SIG-M5 (cell line): ENCODE measurements around the gene BTBD9.

Source experiments
- DNase-seq: peaks from one replicate; lab custom pipeline; 2025; lab: John Stamatoyannopoulos, UW

The BTBD9 gene

DNA sequence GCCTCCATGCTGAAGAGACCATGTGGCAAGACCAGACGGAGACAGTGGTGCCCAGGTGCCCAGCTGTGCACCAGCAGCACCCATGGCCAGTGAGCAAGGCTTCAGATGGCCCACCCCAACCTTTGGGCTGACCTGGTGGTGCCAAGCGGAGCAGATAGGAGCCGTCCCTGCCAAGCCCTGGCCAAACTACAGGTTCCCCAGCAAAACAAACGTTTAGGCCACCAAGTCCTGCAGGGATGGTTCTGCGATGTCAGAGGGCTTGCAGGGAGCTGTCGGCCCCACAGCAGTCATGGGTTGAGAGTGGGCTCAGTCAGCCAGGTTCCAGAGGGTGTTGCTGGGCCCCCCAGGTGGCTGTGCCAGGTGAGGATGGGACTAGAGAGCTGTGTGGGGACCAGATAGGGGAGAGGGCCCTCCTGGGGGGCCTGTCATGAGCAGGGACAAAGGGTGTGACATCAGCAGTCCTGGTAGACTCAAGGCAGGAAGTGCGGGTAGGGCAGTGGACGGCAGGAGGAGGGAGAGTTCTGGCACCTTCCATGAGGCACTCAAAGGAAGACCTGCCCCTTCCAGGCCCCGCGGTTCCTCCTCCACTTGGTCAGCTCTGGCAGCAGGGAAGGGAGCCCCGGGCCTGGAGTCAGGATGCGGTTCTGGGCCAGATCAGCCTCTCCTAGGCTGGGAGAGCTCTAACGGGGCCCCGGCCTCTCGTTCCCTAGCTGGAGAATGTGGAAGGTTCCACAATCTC lies 477.8 kb downstream of the BTBD9 start:
- DNase-seq: no peak

DNA sequence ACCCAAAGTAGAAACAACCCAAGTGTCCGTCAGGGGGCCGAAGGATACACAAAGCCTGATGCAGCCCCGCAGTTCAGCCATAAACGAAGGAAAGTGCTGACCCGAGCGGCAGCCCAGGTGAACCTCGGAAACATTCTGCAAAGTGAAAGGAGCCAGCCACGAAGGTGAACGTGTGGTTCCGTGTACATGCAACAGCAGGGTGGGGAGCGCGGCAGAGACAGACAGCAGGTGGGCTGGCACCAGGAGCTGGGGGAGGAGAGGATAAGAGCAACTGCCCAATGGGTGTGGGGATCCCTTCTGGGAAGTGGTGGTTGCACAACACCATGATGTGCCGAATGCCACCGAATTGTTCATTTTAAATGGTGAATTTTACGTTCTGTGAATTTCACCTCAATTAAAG lies 478.4 kb downstream of the BTBD9 start:
- no peak for DNase-seq

DNA sequence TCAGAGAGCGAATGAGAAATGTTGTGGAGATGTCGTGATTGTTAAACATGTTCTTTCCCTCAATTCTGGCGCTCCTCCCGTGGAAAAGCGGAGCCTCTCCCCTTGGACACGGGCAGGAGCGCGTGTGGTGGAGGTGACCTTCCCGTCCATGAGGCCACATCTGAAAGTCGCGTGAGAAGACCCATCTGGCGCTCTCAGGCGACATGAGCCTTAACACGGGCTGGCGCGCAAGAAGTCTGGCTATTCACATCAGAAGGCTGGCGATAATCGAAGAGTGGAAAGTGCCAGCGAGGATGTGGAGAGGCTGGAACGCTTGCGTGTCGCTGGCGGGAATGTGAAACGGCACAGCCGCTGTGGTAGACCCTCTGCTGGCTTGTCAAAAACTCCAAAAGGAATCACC lies 478.9 kb downstream of the BTBD9 start:
- DNase-seq: no peak

DNA sequence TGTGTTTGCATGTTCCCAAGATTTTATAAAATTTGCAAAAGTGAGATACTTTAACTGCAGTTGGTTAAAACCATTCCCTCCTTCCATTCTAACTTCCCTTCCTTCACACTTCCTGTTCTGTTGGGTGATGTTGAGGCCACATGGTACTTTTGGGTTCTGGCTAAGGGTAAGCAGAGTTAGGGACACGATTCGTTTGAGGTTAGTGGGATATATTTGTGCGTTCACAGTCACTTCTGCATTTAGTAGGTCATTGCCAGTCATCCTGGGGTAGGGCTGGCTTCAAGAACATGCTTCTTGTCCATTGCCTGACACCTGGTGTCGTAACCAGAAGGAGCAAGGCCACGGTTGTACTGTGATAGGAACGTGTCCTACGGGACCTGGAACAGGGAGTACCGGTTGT lies 480.1 kb downstream of the BTBD9 start:
- no peak for DNase-seq

DNA sequence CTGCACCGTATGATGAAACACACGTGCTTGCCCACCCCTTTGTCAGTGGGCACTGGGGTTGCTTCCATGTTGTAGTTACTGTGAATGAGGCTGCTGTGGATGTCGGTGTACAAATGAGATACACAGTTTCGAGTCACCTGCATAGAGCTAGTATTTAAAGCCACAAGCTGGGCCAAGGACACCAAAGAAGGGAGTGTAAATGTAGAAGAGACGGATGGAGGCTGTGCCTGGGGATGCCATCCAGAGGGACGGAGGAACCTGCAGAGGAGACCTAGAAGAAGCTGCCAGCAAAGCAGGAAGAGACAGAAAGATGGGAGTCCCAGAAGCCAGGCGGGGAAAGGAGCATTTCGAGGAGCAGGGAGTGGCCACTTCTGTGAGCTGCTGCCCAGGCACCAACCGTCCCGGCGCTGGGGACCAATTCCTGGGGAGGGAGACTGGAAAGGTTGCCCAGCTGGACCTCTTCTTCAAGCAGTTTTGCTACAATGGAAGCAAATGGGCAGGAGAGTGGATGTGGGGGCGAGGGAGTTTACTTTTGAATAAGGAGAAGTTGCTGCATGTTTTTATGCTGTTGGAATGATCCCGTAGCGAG lies 480.9 kb downstream of the BTBD9 start:
- DNase-seq: no peak

DNA sequence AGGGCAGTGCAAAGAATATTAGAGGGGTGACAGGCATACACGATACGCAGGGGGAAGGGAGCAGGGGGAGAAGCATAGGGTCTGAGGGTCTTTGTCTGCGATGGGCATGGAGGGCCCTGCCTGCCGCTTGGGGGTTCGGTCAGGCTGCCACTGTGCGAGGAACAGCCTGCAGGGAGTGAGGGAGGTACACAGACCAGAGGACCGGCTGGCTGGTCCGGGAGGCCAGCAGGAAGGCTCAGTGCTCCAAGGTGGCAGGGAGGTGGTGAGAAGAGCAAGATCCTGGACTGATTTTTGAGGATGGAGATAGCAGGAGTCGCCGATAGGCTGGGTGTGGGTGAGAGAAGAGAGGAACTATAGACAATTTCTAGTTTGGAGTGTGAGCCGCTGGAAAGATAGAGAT lies 481.8 kb downstream of the BTBD9 start:
- DNase-seq: no peak

DNA sequence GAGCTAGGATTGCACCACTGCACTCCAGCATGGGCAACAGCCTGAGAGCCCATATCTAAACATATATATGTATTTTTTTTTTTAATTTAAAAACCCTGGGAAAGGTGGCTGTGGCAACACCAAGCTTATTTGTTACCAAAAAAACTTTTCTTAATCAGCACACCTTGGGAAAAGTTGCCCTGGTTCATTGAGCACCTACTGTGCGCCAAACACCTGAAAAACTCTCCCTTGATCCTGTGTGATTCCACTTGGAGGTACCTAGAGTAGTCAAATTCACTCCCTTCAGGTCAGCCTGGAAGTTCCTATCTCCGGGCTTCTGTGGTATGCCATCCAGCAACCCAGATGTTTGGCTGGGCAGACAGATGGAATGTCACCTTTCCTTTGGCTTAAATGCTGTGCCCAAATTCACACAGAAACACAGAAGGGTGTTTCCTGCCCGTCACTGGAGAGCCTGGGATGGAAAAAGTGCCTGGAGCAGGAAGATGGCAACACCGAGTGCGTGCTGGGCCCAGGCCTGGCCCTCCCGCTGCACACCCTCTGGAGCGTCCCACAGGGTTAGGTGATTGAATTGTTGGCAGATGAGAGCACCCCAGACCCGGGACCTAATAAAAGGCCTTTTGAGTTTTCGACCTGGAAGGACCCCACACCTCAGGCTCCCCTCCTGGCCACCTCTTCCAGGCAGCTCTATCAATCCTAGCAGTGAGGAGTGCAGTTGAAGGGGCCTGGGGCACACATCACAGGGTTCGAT lies 482.7 kb downstream of the BTBD9 start:
- no peak for DNase-seq

DNA sequence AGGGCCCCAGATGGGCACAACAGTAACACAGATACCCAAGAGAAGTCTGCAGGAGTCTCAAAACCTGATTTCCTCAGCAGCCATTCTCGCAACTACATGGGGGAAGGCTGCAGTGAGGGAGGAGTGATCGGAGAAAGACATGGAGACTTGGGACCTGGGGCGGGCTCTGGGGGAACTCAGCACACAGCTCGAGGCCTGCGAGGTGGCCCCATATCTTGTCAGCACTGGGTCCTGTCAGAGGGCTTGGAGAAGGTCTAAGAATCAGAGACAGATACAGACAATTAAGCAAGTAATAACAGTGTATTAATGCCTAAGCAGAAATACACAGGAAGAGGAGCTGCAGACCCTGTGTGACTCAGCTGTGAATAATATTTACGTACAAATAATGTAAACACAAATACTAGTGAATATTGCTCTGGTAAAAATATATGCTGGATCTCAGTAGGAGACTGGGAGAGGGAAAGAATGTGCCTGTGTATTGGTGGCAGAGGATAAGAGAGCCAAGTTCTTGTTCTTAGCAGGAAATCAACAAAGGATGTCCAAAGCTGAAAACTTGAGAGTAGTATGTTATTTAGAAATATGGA lies 484.0 kb downstream of the BTBD9 start:
- no peak for DNase-seq

DNA sequence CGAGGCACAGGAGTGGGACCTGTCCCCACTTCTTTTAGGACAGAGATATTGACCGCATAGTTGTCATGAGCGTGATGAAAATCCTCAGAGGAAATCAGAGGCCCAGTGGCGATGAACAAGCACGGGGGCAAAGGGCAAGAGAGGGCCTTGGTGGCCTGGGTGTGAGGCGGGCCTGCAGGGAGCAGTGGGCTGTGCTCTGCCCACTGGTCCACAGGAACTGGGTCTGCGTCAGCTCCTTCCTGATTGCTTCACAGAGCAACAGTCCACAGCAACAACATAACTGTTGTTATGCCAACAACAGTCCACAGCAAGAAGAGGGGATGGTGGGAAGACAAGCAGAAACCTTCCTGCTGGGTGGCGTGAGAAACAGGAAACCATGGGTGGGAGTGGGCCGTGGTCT lies 484.6 kb downstream of the BTBD9 start:
- no peak for DNase-seq

DNA sequence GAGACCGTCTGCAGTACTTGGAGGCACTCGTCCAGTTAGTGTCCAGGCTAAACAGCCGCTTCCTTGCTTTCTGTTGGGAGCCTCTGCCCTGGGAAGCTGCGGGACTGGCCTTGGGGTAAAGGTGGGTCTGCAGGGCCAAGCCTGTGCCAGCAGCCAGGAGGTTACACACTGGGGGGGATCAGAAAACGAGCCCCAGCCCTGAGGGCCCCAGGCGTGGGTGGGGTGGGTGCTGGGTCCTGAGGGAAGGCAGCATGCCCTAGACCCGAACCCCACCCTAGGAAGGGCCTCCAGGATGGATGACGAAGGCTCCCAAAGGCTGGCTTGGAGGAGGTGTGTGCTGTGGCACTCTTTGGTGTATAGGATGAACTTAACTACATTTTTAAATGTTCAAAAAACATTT lies 485.0 kb downstream of the BTBD9 start:
- no peak for DNase-seq

DNA sequence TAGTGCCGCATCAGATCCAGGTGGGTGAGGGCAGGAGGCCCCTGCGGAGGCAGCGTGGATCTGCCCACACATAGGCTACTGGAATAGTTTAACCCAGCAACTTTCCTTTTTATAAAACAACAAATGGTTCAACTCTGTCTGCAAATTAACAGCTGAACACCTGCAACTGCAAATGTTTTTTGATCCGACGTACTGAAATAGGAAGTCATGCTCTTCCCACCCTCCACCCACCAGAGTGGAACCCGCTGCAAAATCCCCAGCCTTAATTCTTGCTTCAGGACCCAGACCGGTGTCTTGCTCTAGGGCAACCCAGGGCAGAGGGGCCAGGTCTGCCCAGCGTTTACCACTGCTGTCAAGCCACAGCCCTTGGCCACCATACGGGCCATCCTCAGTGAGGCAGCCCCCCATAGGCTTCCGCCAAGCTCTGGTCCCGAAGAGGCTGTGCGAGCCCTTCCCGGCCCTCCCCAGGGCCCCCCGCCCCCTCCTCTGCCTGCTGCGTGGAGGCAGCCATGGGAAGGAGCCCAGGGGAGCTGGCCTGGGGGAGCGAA lies 485.9 kb downstream of the BTBD9 start:
- no peak for DNase-seq

DNA sequence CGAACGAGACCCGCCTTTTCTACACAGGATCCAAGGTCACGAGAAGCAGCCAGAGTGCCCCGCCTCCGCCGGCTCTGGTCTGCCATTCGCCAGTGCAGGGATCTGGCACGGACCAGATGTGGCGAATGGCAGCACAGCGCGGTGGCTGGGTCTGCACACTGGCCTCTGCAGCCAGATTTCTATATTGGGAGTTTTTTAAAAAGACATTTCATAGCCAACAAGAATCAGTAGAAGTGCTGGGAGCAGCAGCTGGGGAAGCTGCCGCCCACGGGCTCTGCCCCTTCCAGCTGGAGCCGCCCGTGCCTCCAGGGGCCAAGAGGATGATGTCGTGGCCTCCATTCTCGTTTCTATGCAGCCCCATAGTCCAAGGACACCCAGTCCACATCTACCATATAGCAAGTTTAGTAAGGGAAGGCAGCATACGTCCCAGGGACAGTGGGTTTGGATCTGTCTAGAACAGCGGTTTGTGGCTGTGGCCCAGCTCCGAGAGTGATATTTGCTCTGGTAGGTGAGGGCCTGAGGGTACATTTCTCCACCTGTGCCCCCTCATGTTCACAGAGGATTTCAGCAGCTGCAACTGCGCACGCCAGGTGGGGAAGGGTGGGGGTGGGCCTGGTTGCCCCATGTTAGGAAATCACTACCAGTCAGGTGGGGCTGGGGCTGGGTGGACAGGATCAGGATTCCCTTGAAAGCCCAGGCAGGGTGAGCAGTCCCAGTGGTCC lies 486.5 kb downstream of the BTBD9 start:
- DNase-seq: no peak

DNA sequence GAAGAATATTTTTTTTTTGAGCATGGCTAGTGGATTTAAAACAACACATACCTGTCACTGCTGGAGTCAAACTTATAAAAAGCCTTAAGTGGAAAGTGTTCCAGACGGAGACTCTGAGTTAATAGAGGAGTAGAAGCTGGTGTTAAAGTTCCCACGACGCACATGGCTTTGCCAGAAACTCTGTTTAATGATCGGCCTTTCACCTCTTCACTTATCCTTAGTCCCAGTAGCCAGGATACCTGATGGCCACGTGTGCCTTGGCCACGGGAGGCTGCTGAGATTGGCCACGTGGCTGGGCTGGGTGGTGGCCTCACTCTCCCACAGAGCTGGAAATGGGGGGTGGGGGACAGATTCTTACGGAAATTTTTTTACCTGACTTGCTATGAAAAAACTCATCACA lies 487.1 kb downstream of the BTBD9 start:
- no peak for DNase-seq

DNA sequence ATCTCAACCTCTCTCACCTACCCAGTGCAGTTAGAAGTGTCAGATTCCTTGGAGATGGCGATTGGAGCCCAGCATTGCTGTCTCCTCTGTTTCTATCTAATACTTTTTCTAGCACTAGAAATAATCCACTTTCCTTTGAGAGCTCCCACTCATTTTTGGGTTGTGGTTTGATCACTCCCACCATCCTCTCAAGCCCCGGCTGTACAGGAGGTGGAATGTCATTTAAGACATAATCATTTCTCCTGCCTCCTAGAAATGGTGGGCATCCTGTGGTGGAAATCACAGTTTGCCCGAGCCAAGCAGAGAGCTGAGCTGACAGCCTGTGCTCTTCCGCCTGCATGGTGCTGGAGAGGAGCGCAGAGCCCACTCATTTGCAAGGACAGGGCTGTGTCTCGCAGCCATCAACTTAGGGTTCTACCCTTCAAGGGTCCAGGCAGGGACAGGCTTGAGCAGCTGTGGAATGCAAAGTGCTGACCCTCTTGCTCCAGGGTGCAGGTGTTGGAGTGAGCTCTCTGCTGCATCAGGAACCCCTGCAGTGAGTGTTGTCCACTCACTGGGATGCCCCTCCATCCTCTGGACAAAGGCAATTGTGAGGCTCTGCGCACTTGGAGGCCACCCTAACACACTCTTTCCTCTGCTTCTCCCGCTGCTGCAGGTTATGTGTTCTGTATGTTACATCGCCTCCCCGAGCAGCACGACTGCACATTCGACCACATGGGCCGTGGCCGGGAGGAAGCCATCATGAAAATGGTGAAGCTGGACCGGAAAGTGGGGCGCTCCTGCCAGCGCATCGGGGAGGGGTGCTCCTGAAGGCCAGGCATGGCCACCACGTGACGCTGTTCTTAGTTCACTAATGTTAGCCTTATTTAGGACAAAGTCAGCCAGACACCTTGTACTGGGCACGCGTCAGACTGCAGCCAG lies 487.9 kb downstream of the BTBD9 start:
- DNase-seq: no peak

DNA sequence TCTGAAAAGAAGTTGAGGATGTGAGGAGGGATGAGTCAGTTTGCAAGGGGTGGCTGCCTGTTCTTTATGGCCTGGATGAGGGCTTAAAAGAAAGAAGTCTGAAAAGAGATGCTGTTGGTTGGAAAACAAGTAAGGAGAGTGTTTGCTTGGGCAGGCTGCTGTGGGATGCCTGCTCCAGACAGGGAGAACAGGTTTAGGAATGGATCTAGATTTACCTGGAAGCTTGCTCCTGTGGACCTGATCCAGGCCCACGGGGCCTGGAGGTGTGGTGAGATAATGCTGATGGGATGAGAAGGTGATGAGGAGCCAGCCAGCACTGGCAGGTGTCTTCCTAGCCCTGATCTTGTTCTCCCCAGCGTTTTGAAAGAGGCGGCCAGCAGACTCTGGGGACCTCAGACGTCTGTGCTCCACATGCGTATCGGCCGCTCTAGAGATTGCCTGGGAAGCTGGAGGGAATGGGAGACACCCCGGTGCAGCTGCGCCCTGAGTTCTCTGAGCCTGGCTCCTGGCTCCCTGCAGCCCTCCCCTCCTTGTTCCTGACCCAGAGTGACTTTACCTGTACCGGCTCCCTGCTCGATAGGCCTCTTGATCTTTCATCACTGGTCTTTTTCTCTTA lies 488.9 kb downstream of the BTBD9 start:
- no peak for DNase-seq

DNA sequence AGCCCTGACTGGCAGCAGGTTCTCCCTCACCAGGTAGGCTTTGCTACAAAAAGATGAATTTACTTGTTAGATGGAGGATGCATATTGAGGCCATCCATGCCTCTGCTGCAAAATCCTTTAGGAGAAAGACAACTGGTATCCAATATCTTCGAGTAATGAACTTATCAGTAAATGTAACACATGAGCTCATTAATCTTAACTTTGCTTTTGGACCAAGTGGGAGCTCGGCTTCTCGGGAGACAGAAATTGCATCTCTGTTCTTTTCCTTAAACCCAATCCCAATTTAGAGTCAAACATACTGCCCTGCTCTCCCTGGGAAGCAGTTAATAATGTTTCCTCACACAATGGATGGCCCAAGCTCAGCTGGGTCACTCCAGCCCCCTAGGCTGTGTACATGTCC lies 489.7 kb downstream of the BTBD9 start:
- no peak for DNase-seq

DNA sequence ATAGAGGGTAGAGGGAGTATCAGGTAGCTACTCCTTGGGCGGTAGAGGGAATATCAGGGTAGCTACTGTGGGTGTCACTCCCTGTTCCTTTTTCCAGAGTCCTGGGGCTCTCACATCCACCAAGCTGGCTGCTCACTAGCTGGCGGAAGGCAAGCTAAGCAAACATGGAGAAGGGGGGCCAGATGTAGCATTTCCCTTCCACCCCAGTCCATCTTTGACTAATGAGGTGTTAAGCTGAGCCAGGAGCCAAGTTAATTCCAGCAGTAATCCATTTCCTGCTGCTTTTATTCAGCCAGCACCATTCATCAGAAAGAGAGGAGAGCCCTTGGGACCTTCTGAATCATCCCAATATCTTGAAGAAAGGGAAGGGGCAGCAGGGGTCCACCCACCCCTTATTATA lies 490.2 kb downstream of the BTBD9 start:
- DNase-seq: no peak

DNA sequence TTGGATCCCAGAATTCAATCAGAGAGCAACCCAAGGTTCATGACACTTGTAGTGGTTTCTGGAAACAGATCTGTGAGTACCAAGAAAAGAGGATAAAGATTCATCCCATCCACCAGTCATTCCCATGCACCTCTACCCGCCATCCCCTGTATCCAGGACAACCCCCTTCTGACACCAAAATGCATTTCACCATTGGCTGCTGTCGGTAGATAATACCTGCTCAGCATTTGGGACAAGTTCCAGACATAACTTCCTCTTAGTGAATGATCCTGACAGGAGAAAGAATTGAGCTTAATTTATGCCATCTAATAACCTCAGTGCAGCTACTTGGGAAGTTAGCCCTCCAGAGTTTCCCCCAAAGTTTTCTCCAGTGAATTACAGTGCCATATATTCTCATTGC lies 491.1 kb downstream of the BTBD9 start:
- no peak for DNase-seq

DNA sequence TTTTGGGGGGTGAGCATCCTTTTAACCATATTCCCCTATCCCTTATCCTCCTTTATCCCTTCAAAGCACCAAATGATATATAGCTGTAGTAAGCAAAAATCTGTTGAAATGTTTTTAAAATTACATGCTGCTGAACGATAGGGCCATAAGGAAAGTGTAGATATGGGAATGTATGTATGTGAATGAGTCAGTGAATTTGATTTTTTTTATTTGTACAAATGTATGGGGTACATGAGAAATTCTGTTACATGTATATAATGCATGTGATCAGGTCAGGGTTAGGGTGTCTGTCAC lies 493.0 kb downstream of the BTBD9 start:
- no peak for DNase-seq

DNA sequence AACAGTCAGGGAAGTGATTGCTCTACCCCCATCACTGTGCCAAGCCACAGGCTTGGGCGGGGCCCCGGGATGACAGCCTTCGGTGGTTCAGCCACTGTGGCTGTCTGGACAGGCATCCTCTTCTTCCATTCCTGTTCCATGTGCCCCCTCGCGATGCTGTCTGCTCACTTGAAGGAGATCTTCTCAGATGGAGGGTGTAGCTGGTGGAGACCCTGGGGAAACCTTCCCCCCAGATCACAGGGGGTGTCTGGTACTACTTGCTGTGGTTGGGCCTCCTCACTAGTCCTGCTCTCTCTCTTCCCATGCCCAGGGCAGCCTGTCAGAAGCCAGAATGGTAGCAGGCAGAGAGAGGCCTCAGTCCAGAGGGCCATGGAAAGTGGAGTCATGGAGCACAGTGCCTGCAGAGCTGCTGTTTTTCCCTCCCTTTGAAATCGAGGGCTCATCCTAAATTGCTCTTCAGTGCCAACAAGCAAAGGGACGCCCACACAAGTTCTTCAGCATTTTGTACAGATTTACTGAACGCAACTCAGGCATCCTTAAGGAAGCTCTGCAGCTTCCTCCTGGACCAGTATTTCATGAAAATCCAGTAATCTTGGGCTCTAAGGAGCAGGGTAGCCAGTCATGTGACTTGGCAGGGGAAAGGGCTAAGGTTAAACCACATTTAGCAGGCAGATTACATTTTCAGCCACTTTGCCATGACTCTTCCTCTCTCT lies 493.6 kb downstream of the BTBD9 start:
- DNase-seq: no peak
